HG02970 (cell line): Measurements from ENCODE around the gene CCL17.

Experiments
- ATAC-seq: cut with Tn5 transposase; IDR thresholded peaks from one replicate; pipeline ENCODE4 v1.9.1; 2021; ENCODE audit warnings: mild to moderate bottlenecking, moderate library complexity, moderate number of reproducible peaks; ENCODE audit not compliant: unreplicated experiment, low FRiP score

Gene CCL17

DNA sequence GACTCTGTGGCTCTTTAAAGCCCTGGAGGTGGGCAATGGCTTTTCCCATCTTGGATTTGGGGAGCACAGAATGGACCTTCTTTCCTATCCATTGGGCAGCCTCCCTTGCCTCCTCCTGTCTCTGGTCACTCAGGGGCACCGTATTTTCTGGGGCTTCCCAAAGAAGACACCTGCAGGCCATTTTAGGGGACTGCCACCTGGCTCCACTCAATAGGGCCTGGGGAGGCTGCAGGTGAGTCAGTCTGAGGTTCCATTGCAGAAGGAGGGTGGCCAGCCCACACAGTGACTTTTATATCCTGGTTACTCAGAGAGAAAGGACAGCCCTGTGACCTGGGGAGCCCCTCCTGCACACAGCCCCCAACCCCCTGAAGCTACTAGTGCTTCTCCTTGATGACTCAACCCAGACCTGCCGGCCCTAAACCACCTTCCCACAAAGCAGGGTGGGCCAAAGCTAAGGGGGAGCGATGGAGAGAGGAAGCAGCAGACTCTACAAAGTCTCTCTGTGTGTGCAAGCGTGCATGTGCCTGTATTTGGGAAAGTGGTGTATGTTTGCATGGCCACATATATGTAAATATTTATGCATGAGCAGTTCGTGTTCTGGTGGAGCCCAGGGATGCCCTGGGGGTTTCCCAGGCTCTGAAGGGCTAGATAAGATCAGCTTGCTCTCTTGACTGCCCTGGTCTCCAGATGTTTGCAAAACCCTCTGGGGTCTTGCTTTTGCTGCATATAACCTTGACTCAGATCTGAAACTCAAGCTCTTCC is 27.3 kb upstream of the CCL17 start:
- peak; percentile 66 for ATAC-seq

DNA sequence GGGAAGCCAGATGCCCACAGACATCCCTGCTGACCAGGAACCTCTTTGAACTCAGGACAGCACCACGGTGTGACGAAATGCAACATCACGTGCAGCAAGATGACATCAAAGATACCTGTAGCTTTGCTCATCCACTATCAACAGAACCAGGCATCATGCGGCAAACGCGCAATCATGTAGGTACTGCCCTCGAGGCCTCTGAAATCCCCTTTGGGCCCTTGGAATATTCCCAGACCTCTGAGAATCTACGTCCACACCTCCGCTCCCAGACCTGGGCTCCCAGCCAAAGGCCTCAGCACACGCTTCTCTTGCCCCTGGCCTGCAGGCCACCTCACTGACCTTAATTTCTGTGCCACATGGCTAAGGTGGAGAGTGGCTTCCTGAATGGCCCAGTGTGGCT is 25.0 kb upstream of the CCL17 start:
- ATAC-seq = no peak

DNA sequence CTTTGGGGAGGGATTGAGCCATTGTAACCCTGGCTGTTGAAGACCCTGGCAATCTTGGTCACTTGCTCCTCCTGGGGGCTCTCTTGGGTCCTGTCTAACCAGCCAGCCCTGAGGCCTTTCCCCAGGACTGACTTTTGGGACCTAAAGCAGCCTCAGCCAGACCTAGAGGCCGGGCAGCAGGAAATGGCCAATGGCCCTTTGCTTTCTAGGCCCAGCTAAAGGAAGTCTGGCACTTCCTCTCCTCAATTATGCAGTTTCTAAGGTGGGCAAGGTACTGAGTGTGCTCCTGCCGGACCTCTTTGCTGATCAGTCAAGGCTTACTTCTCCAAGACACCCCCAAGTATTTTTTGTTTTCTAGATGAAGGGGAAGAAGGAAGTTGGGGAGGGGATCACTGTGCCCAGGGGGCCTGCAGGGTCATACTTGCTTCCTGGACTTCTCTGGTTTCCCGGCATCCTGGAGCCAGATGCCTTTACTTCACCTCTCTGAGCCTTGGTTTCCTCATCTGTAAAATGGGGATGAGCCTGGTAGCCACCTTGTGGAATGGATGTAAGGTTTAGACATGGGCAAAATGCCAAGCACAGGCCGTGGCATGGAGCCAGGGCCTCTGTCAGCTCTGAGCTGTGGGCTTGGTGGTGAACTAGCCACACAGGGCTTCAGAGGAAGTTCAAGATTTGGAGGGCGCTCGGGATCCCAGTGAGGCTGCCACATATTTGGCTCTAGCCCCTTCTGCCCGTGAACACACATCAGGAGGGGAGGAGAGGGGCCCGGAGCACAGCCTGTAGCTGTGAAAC is 23.7 kb upstream of the CCL17 start:
- no peak for ATAC-seq

DNA sequence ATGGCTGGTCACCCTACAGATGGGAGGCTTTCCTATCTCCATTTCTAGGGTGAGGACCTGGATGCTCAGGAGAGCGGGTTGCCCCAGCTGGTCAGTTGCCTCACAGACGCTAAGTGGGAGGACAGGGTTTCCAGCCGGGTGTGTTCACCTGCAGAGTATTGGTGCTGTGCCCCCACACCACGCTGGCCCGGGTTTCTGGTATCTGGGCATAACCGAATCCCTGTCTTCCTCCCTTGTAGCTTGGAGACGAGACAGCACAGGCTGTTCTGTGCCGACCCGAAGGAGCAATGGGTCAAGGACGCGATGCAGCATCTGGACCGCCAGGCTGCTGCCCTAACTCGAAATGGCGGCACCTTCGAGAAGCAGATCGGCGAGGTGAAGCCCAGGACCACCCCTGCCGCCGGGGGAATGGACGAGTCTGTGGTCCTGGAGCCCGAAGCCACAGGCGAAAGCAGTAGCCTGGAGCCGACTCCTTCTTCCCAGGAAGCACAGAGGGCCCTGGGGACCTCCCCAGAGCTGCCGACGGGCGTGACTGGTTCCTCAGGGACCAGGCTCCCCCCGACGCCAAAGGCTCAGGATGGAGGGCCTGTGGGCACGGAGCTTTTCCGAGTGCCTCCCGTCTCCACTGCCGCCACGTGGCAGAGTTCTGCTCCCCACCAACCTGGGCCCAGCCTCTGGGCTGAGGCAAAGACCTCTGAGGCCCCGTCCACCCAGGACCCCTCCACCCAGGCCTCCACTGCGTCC is 22.6 kb upstream of the CCL17 start:
- ATAC-seq = no peak

DNA sequence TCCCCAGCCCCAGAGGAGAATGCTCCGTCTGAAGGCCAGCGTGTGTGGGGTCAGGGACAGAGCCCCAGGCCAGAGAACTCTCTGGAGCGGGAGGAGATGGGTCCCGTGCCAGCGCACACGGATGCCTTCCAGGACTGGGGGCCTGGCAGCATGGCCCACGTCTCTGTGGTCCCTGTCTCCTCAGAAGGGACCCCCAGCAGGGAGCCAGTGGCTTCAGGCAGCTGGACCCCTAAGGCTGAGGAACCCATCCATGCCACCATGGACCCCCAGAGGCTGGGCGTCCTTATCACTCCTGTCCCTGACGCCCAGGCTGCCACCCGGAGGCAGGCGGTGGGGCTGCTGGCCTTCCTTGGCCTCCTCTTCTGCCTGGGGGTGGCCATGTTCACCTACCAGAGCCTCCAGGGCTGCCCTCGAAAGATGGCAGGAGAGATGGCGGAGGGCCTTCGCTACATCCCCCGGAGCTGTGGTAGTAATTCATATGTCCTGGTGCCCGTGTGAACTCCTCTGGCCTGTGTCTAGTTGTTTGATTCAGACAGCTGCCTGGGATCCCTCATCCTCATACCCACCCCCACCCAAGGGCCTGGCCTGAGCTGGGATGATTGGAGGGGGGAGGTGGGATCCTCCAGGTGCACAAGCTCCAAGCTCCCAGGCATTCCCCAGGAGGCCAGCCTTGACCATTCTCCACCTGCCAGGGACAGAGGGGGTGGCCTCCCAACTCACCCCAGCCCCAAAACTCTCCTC is 21.9 kb upstream of the CCL17 start:
- no peak for ATAC-seq

DNA sequence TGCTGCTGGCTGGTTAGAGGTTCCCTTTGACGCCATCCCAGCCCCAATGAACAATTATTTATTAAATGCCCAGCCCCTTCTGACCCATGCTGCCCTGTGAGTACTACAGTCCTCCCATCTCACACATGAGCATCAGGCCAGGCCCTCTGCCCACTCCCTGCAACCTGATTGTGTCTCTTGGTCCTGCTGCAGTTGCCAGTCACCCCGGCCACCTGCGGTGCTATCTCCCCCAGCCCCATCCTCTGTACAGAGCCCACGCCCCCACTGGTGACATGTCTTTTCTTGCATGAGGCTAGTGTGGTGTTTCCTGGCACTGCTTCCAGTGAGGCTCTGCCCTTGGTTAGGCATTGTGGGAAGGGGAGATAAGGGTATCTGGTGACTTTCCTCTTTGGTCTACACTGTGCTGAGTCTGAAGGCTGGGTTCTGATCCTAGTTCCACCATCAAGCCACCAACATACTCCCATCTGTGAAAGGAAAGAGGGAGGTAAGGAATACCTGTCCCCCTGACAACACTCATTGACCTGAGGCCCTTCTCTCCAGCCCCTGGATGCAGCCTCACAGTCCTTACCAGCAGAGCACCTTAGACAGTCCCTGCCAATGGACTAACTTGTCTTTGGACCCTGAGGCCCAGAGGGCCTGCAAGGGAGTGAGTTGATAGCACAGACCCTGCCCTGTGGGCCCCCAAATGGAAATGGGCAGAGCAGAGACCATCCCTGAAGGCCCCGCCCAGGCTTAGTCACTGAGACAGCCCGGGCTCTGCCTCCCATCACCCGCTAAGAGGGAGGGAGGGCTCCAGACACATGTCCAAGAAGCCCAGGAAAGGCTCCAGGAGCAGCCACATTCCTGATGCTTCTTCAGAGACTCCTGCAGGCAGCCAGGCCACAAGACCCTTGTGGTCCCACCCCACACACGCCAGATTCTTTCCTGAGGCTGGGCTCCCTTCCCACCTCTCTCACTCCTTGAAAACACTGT is 21.0 kb upstream of the CCL17 start:
- ATAC-seq = no peak

DNA sequence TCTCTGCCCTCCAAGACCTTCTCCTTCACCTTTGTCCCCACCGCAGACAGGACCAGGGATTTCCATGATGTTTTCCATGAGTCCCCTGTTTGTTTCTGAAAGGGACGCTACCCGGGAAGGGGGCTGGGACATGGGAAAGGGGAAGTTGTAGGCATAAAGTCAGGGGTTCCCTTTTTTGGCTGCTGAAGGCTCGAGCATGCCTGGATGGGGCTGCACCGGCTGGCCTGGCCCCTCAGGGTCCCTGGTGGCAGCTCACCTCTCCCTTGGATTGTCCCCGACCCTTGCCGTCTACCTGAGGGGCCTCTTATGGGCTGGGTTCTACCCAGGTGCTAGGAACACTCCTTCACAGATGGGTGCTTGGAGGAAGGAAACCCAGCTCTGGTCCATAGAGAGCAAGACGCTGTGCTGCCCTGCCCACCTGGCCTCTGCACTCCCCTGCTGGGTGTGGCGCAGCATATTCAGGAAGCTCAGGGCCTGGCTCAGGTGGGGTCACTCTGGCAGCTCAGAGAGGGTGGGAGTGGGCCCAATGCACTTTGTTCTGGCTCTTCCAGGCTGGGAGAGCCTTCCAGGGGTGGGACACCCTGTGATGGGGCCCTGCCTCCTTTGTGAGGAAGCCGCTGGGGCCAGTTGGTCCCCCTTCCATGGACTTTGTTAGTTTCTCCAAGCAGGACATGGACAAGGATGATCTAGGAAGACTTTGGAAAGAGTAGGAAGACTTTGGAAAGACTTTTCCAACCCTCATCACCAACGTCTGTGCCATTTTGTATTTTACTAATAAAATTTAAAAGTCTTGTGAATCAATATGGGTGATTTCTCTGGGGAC is 20.1 kb upstream of the CCL17 start:
- ATAC-seq = no peak

DNA sequence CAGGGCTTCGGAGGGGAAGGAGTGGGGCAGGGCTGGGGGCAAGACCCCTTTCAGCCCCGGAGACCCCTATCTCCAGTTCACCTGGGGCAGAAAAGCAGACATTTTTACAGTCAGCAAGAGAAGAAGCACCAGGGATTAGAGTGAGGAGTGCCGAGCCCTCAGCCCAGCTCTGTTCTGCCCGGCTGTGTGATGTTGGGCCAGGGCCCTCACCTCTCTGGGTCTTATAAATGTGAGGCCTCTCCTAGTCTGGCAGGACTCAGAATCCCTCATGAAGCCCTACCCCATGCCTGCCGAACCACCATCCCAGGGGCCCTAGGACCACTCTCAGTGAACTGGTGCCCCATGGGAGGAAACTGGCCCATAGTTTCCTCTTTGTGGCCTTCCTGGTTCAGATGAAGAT is 19.5 kb upstream of the CCL17 start:
- ATAC-seq = no peak

DNA sequence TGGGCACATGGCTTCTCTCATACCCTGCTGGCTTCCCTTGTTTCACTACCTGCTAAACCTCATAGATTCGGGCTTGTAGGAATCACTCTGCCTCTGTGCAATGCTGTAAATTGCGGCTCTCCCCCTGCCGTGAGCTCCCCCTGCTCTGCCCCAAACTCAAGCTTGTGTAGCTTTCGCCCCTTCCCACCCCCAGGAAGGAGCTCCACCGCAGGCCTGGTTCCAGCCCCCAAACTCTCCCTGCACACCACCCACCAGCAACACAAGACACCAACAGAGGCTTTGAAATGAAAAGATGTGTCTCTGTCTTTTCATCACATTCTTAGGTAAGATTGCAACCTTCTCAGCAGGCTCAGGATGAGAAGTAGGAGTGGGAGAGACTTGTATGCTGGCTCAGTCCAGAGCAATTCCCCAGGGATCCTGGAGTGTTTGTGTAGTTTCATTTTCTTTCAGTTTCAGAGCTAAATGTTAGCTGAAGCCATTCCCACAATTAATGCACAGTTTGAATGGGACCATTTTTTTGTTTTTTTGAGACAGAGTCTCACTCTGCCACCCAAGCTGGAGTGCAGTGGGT is 18.1 kb upstream of the CCL17 start:
- no peak for ATAC-seq

DNA sequence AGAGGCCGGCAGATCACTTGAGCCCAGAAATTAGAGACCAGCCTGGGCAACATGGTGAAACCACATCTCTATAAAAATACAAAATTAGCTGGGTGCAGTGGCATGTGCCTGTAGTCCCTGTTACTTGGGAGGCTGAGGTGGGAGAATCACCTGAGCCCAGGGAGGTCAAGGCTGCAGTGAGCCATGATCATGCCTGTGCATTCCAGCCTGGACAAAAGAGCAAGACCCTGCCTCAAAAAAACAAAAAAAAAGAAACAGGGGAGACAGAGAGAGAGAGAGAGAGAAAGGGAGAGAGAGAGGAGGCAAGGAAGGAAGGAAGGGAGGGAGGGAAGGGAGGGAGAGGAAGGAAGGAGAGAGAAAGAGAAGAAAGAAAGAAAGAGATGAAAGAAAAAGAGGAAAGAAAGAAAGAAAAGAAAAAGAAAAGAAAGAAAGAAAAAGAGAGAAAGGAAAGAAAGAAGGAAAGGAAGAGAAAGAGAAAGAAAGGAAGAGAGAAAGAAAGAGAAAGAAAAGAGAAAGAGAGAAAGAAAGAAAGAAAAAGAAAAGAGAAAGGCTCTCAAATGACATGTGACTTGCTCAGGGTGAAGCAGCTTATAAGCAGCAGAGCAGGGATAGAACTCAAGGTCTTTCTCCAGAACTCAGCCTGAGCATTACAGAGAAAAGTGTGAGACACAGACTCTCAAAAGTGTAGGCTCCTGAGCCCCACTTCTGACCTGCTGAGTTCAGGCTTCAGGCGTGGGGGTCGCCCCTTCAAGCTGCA is 16.8 kb upstream of the CCL17 start:
- ATAC-seq = no peak

DNA sequence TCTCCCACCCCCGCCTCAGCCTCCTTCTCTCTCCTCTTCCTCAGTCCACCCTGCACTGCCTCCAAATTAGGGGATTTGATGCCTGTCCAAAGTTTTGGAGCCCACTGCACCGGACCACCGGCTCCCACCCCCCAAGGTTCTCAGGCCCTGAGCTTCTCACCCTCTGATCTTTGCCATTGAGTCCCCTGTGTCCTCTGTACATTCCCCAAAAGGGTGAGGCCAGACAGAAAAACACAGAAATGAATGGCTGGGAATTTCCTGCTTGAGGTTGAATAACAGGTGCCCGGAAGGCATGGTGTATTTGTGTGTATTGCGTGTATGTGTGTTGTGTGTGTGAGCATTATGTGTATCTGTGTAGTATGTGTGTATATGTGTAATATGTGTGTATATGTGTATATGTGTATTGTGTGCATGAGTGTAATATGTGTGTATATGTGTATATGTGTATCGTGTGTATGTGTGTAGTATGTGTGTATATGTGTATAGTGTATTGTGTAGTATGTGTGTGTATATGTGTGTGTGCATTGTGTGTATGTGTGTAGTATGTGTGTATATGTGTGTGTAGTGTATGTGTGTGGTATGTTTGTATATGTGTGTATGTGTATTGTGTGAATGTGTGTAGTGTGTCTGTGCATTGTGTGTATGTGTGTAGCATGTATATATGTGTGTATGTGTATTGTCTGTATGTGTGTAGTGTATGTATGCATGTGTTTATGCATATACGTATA is 16.0 kb upstream of the CCL17 start:
- ATAC-seq = no peak

DNA sequence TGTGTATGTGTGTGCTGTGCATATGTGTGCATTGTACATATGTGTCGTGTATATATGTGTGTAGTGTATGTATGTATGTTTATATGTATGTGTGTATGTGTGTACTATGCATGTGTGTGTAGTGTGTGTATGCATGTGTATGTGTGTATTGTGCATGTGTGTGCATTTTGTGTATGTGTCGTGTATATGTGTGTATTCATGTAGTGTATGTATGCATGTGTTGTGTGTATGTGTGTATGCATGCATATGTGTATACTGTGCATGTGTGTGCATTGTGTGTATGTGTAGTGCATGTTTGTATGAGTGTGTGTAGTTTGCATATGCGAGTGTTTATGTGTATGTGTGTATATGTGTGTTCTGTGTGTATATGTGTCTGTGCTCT is 15.5 kb upstream of the CCL17 start:
- ATAC-seq = no peak

DNA sequence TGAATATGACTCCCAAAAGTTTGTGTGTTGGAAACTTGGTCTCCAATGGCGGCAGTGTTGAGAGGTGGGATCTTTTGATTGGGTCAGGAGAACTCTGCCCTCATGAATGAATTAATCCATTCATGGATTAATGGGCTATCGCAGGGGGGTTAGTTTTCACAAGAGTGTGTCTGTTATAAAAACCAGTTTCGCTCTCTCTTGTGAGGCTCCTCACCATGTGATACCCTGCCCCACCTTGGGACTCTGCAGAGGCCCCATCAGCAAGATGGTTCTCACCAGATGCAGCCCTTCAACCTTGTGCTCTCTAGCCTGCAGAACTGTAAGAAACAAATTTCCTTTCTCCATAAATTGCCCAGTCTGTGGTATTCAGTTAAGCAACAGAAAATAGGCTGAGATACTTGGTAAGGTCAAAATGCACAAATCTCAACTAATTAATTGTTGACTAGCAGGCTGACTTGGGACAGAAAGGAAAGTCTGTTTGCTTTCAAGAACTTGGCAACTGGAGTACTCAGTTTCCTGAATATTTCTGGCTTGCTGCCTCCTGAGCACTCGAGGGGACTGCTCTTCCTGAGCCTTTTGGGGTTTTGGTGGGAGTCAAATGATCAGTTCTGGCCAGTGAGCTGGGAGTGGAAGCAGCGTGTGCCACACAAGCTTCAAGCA is 13.8 kb upstream of the CCL17 start:
- ATAC-seq = no peak

DNA sequence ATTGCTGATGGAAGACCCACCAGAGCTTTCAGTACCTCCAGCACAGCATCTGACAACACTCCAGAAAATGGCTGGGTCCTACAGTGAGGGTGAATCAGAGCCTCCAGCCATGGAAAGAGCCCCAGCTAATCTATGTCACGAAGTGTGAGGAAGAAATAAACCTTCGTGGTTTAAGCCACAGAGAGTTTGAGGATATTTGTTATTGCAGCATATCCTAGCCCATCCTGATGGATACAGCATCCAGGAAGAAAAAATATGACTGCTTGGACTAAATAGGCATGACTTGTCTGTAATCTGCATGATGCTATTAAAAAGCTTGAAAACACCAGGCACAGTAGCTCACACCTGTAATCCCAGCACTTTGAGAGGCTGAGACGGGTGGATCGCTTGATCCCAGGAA is 13.3 kb upstream of the CCL17 start:
- ATAC-seq = no peak

DNA sequence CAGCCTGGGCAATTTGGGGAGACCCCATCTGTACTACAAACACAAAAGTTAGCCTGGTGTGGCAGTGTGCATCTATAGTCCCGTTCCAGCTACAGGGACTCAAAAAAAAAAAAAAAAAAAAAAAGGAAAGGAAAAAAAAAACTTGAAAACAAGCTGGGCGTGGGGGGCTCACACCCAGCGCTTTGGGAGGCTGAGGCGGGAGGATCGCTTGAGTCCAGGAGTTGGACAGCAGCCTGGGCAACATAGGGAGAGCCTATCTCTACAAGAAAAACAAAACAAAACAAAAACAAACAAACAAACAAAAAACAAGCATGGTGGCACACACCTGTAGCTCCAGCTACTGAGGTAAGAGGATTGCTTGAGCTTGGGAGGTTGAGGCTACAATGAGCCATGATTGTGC is 12.9 kb upstream of the CCL17 start:
- ATAC-seq = no peak

DNA sequence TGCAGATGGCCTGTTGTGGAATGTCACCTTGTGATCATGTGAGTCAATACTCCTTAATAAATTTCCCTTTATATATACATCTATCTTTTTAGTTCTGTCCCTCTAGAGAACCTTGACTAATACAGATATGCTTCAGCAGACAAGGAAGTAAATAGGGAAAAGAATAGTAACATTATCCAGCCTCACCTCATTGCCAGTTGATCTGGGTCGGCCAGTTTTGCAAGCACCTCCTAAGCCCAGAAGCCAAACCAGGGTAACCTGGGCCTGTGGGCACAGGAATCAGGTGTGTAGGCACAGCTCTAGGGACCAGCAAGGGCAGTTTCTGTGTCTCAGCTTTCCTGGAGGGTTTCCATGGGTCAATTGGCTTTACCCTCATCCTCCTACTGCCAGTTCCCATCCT is 11.9 kb upstream of the CCL17 start:
- ATAC-seq = no peak

DNA sequence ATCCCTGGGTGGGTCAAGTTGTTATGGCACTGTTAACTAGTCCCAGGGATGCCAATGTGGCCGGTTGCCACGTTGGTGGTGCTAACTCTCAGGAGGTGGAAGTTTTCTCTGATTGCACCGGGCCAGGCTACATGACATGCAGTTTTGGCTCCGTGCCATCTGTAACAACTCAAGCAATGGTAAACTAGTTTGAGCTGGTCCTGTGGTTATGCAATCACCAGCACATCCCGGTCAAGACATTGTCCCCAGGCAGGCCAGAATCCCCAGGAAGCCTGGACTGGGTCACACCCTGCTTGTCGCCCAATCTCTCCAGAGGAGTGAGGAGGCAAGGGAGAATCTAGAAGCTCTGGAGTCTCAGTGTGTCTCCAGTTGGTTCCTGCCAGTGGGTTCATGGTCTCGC is 10.1 kb upstream of the CCL17 start:
- no peak for ATAC-seq
